Esophagus mucosa (tissue), 1 donor: ENCODE measurements around the gene OGDH. TPM values are rescaled to one million over a fixed set of nuclear protein-coding genes. Genes with fewer than 3 reads are reported as not detected.
"Not testable (repeated sequence)": the region's sequence is repeated elsewhere in the genome, so short reads cannot be mapped to it uniquely, and the experiment has no call there.

Experiments
- ATAC-seq: fragments of 200-7000 bp; cut with Tn5 transposase; one replicate; pipeline ENCODE4 v1.9.1; 2020
- total RNA-seq: library from RNA; stranded (reverse); gene quantifications from one replicate; pipeline ENCODE4 v1.2.4, GENCODE V29; 2023
- donor health status: DM: yes; HTN: yes; CAD: no.

Gene OGDH
- 99.2 TPM for total RNA-seq

GRCh38 chr7:44606341-44607140 is at the start of gene OGDH:
Gene OGDH (plus strand): TSS chr7:44606627. CDS start chr7:44624344, 17,717 bp downstream.
- ATAC-seq = peak; percentile 98

DNA sequence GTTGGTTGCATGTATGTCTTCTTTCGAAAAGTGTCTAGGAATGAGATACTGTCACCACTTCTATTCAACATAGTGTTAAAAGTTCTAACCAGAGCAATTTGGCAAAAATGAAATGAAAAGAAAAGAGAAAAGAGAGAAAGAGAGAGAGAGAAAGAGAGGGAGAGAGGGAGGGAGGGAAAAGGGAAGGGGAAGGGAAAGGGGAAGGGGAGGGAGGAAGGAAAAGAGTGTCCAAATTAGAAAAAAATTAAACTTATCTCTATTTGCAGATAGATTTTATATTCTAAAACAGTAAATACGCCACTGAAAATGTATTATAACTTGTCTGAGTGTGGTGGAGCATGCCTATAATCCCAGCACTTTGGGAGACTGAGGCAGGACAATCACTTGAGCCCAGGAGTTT is 48.9 kb upstream of the OGDH start:
- ATAC-seq = no peak

DNA sequence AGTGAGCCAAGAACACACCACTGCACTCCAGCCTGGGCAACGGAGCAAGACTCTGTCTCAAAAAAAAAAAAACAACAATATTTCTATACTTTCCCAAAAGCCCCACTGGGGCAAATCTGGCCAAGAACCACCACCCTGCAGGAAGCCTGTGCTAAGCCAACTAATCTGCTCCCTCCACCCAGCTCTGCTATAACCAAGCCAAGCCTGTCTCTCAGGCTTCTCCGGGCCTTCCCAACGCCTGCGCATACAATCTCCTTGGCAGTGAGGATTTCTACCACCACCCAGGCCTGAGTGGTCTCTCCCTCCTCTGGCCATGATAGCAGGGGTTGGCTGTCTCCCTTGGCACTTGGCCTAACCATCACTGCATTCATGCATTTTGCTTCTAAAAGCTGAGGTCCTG is 46.9 kb upstream of the OGDH start:
- ATAC-seq = peak; percentile 41

GRCh38 chr7:44561481-44561880 is 44.9 kb upstream of the OGDH start:
- ATAC-seq = no peak

- ATAC-seq = peak; percentile 36
Observed at GRCh38 chr7:44561962-44562621, 44.3 kb upstream of the OGDH start.

DNA sequence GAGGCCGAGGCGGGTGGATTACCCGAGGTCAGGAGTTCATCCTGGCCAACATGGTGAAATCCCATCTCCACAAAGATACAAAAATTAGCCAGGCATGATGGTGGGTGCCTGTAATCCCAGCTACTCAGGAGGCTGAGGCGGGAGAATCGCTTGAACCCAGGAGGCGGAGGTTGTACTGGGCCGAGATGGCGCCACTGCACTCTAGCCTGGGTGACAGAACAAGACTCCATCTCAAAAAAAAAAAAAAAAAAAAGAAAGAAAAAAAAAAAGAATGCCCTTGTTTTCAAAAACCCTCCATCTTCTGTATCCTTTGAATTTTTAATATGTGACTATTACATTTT is 43.8 kb upstream of the OGDH start:
- ATAC-seq = not testable (repeated sequence)

GRCh38 chr7:44563171-44563679 is 43.2 kb upstream of the OGDH start:
- ATAC-seq = no peak

GRCh38 chr7:44564606-44565005 is 41.8 kb upstream of the OGDH start:
- ATAC-seq = no peak

DNA sequence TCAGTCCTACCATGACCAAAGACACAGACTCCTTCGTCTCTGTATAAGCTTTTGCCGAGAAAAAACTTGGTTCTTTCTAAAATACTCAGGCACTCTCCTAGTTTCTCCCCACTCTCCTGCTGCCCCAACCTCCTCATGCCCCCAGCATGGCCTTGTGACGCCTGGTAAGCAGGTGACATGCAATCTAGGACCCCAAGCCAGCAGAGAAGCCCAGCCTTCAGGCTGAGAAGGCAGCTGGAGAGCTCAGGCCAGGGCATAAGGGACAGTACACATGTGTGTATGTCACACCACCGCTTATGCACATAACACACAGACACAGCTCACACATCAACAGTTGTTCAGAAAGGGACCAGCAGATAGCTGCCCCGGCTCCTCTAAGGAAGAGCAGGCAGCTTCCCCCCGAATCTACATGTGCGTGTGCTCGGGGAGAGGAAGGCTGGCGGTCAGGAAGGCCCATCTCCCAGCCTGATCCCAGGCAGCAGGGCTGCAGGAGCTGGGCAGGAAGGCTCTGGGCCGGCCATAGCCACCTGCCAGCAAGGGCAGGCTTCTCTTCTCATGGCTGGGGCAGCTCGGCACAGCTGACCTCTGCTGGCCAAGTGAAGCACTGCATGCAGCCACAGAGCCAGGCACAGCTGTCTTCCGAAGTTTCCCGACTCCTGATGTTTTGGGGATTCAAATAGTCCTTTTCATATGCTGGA is 41.2 kb upstream of the OGDH start:
- peak; percentile 81 for ATAC-seq

DNA sequence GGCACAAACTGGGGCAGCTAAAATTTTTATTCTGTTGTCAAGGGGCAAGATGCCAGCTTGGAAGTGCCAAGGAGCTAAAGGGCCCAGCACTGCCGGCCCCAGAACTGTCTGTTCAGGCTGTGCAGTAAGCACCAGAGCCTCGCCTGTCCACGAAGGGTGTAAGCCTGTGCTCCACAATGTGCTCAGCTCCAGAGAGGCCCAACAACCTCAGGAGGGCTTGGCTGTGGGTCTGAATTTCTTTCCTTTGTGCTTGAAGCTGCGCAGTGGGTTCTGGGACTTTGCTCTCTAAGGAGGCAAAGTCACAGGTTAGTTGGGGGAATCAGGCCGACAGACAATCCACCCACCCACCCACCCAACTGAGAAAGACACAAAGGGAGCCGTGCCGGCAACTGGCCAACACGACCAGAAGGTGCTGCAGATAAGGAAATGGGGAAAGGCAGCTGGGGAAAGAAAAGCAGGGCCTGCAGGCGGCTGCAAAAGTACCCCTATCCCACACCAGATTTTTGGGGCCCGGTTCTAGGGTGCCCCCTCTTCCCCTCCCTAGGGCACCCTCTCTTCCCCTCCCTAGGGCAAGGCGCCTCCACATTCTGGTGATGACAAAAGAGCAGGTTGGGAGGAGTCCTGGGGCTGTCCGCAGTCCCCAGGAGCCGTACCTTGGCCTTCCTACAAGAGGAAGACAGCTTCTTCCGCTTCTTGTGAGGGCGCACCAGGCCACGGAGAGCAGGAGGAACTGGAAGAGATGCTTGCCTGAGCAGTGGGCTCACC is 40.5 kb upstream of the OGDH start:
- ATAC-seq = no peak

GRCh38 chr7:44566680-44567079 is 39.7 kb upstream of the OGDH start:
- no peak for ATAC-seq

GRCh38 chr7:44567884-44568283 is 38.5 kb upstream of the OGDH start:
- ATAC-seq = no peak

GRCh38 chr7:44568771-44569560 is 37.5 kb upstream of the OGDH start:
- ATAC-seq = no peak

DNA sequence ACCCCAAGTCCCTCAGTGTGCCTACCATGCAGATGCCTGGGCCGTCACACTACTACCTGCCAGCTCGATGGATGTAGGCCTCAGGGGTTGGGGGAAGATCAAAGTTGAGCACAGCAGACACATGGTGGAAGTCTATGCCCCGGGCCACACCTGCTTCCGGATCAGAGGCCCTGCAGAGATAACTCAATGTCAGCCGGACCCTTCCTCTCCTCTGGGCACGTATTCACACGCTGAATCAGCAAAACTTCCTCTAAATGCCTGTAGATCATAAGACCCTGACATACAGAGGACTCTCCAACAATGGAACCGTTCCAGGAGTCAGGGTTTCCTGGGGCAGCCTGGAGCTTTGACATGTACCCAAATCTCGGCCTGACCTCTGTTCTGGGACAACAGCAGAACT is 36.5 kb upstream of the OGDH start:
- no peak for ATAC-seq

GRCh38 chr7:44572771-44573170 is 33.7 kb upstream of the OGDH start:
- no peak for ATAC-seq

GRCh38 chr7:44573464-44574286 is 32.8 kb upstream of the OGDH start, which contains the start of gene DDX56:
Gene DDX56 (minus strand): TSS chr7:44573908. CDS start chr7:44573895, 13 bp downstream.
- peak; percentile 94 for ATAC-seq

- ATAC-seq = no peak
Observed at GRCh38 chr7:44574287-44574872, 32.0 kb upstream of the OGDH start.

DNA sequence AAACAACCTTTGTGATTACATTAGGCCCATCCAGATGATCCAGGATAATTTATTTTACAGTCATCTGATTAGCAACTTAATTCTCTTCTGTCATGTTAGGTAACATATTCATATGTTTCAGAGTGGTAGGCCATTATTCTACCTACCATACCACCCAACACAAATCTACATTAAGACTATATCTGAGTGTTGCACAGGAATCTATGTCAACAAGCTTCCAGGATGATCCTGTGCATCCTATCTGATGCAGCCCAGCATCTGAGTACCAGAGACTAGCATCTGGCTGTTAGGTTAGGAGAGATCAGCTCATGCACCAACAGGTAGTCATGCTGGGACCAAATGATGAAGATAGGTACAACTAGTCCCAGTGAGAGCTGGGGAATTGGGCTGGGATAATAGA is 31.4 kb upstream of the OGDH start:
- ATAC-seq = no peak

DNA sequence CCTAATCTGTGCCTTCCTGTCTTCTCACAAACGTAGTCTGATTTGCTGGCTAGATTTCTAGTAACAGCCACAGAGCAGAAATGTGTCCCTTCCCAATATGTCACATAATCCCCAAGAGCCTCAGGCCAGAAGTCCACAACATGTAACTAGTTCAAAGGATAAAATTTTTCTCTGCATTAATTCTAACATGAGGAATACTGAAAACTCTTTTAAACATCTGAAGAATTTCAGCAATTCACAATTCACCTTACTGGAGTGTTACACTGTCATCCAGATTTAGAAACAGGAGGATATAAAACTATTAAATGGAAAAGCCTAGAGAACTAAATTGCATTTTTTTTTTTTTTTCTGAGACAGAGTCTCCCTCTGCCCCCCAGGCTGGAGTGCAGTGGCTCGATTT is 30.2 kb upstream of the OGDH start:
- no peak for ATAC-seq
